Spleen (tissue), 7 donors: ENCODE data around the gene CSMD2.

Experiments used
- POLR2A ChIP-seq, 3 donors: fragments of 450-650 bp; IDR thresholded peaks; one replicate each; pipeline ENCODE4 v1.5.1; 2017; ENCODE audit warnings: antibody characterized with exemption in 3 of 3, mild to moderate bottlenecking in 1 of 3
- POLR2AphosphoS5 ChIP-seq, 3 donors: sonication (generic); formaldehyde crosslinking; IDR thresholded peaks; one replicate each; pipeline ENCODE4 v1.5.1; 2017; ENCODE audit warnings: antibody characterized with exemption in 3 of 3
- TF ChIP-seq, protein P1 (sequence below), 11 experiments: fragments of 200-600 bp in 7 of 11; fragments of 450-650 bp in 4 of 11; sonication (generic) in 4 of 11; IDR thresholded peaks in 8 of 11; conservative IDR thresholded peaks in 3 of 11; 1 replicate in 7 of 11; 2 replicates in 4 of 11; pipeline versions ENCODE4 v1.4.0 to v1.8.0; 2016 to 2021; ENCODE audit warnings: antibody characterized with exemption in 11 of 11, inconsistent platforms in 4 of 11, mild to moderate bottlenecking in 1 of 11
- donor health status: DM: no; HTN: no; CAD: no; lungs with moderate emphysema.
- donor health status: DM: no; HTN: no; CAD: no.
- donor health status: DM: no; HTN: no; CAD: no.

DNA sequence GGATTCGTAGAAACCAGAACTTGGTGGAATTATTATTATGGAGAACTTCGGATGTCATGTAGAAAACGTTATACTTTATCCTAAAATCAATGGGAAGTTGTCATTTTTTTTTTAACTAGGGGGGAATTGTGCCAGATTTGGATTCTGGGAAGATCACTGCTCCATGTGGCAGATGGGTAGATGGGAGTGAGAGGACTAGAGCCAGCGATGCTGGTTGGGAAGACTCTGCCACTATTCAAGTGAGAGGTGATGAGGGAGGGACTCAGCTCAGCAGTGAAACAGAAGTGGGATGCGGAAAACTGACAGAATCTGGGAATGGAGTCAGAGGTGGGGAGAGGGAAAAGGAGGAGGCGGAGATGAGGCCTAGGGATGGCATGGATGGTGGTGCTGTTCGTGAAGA is 382.3 kb downstream of the CSMD2 start:
- TF ChIP-seq POLR2A (IDR thresholded peaks at IDR 0.05) = no peak
- no peak for TF ChIP-seq POLR2AphosphoS5 (IDR thresholded peaks at IDR 0.05)
- TF ChIP-seq, protein P1, sequence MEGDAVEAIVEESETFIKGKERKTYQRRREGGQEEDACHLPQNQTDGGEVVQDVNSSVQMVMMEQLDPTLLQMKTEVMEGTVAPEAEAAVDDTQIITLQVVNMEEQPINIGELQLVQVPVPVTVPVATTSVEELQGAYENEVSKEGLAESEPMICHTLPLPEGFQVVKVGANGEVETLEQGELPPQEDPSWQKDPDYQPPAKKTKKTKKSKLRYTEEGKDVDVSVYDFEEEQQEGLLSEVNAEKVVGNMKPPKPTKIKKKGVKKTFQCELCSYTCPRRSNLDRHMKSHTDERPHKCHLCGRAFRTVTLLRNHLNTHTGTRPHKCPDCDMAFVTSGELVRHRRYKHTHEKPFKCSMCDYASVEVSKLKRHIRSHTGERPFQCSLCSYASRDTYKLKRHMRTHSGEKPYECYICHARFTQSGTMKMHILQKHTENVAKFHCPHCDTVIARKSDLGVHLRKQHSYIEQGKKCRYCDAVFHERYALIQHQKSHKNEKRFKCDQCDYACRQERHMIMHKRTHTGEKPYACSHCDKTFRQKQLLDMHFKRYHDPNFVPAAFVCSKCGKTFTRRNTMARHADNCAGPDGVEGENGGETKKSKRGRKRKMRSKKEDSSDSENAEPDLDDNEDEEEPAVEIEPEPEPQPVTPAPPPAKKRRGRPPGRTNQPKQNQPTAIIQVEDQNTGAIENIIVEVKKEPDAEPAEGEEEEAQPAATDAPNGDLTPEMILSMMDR (IDR thresholded peaks at IDR 0.05 in 8 of 11, conservative IDR thresholded peaks at IDR 0.05 in 3 of 11) = no peak
